HG02973 (cell line): ENCODE data around the gene TEKT2.

ENCODE experiments used
- ATAC-seq: cut with Tn5 transposase; IDR thresholded peaks from one replicate; pipeline ENCODE4 v1.9.1; 2021; ENCODE audit warnings: moderate library complexity; ENCODE audit not compliant: unreplicated experiment

TEKT2 gene

DNA sequence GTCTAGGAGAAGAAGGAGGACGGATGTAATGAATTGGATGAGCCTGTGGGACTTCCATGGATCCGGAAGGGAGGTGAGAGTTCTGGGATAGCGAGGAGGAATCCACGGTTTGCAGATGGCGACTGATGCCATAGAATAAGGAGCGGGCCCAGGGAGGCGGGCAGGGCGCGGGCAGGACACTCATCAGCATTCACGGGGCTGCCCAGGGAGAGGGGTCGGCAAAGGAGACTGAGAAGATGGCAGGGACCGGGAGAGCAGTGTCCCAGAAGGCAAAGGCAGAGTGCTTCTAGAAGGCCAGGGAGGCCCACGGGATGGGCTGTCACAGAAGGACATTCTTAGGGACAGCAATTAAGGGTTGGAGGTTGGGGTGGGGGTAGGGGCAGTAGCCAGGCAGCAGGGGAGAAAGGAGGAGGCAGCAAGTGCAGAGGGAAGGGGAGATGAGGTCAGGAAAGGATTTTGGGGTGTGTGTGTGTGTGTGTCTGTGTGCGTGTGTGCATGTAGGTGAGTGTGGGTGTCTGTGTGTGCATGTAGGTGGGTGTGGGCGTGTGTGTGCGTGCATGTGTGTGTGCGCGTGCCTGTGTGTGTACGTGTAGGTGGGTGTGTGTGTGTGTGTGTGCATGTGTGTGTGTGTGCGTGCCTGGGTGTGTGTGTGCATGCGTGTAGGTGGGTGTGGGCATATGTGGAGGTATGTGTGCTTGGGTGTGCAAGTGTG is 42.3 kb downstream of the TEKT2 start:
- no peak for ATAC-seq

DNA sequence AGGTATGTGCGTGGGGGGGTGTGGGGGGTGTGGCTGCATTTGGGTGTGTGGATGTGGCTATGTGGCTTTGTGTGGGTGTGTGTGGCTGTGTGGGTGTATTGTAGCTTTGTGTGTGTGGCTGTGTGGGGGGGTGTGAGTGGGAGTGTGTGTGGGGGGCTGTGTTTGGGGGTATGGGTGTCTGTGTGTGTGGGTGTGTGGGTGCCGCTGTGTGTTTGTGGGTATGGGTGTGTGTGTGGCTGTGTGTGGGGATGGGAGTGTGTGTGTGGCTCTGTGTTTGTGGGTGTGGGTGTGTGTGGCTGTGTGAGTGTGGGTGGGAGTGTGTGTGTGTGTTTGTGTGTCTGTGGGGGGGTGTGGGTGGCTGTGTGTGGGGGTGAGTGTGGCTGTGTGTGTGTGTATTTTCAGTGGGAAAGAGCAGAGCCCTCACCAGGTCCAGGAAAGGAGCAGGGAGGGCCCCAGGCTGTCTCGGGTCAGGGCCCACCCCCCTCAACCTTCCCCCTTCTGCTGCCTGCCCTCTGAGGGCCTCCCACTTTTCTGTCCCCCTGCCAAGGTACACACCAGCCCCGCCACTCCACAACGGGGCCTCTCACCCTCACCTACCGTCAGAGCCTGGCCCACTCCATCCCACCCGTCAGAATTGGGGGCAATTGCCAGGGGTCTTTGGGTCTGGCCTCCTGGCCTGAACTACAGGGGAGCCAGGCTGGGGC is 43.1 kb downstream of the TEKT2 start:
- no peak for ATAC-seq

DNA sequence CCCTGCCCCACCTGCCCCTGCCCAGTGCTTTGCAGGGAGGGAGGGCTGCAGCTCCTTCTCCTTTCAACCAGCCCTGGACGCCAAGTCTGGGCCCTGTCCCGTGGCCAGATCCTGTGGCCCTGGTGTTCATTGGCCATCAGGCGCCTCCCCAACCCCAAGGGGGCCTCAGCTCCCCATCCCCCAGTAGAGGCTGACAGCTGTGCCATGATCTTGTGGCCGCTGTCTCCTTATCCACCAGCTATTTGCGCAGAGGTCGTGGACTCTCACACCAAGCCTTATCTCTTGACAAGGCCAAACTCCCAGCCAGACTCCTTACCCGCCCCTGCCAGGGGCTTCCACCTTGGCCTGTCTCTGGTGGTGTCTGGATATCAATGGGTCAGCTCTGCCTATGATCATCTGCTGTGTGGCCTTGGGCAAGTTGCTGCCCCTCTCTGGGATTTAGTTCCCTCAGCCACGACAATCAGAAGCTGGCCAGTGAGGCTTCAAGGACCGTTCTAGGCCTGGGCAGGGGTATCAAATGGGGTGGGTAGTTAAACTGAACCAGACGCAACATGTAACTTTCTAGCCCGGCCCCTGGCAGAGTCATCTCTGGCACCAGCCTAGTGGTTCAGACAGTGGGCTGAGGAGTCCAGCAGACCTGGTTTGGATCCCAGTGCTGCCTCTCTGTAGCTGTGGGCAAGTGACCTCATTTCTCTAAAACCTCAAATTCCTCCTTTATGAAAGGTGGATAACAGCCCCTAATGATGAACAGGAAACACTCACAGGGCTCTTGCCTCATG is 44.4 kb downstream of the TEKT2 start:
- ATAC-seq: no peak

GRCh38 chr1:36128905-36129206 is 45.0 kb downstream of the TEKT2 start:
- ATAC-seq: no peak

DNA sequence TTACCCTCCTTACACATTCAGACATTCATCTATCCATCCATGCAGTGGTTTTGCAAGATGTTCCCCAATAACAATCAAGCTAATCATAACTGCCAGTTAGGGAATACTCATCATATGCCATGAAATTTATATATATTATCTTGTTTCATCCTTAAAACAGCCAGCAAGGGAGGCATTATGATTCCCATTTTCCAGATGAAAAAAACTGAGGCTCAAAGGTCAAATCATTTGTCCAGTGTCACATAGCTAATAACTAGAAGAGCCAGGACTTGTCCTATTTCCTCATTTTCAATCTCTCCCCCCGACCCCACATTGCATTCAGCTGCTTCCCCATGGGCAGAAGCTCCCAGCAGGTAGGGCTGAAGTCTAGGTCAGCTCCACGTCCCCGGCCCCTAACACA is 48.1 kb downstream of the TEKT2 start:
- no peak for ATAC-seq

GRCh38 chr1:36133484-36133883 is 49.6 kb downstream of the TEKT2 start:
- no peak for ATAC-seq

GRCh38 chr1:36134031-36134430 is 50.1 kb downstream of the TEKT2 start:
- no peak for ATAC-seq

GRCh38 chr1:36134505-36135329 is 50.8 kb downstream of the TEKT2 start:
- no peak for ATAC-seq

DNA sequence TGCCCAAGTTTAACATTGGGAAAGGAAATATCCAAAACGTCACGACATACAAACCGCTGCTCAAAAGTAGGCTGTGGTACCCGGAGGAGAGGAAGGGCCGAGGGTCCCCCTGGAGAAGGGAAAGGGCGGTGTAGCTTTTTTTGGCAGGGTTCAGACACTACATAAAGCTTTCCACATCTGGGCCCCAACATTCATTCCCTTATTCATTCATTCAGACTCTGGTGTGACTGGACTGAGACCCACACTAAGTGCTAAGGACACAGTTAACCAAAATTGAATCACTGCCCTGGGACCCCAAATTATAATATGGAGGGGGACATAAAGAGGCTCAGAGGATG is 51.4 kb downstream of the TEKT2 start:
- no peak for ATAC-seq

DNA sequence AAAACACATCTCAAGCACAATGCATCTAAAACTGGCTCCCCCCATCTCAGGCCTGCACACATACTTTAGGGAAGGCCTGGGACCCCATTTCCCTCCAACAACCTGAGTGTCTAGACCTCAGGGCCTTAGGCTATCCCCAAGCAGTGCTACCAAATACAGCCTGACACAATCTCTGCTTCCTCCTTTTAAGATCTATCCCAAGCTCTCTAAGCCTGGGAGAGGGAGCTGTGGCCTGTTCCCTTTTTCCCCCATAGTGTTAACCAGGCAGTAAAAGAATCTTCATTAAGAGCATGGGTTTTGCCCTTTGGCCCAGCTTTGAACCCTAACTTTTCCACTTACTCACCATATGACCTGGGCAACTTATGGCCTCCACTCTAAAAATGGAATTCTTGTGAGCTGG is 51.9 kb downstream of the TEKT2 start:
- no peak for ATAC-seq

GRCh38 chr1:36136535-36136934 is 52.6 kb downstream of the TEKT2 start:
- ATAC-seq: no peak

- no peak for ATAC-seq
Measured at GRCh38 chr1:36137226-36137625, 53.3 kb downstream of the TEKT2 start.

- no peak for ATAC-seq
Measured at GRCh38 chr1:36137776-36138175, 53.9 kb downstream of the TEKT2 start.
